Peyer's patch (tissue), 4 donors: ENCODE measurements around the gene ACTL10. TPM values are rescaled to one million over a fixed set of nuclear protein-coding genes. Genes with fewer than 3 reads are reported as not detected.
"Not testable (repeated sequence)": the region's sequence is repeated elsewhere in the genome, so short reads cannot be mapped to it uniquely, and the experiment has no call there.

Experiments used
- DNase-seq, 3 donors: peaks; one replicate each; pipeline ENCODE4 v3.0.0-alpha.2; 2017 to 2019
- H3K27ac ChIP-seq, 4 donors: fragments of 200-600 bp; sonication (generic); one replicate each; pipeline ENCODE4 v1.5.1; 2016 to 2019
- H3K27me3 ChIP-seq, 2 donors: fragments of 200-600 bp; sonication (generic); one replicate each; pipeline ENCODE4 v1.5.1; 2019
- H3K36me3 ChIP-seq, 3 donors: fragments of 200-600 bp; sonication (generic); one replicate each; pipeline ENCODE4 v1.5.1; 2016 to 2019
- H3K4me1 ChIP-seq, 4 donors: fragments of 200-600 bp; sonication (generic); one replicate each; pipeline ENCODE4 v1.5.1; 2016 to 2019
- H3K4me3 ChIP-seq, 4 donors: fragments of 200-600 bp; sonication (generic); 1 replicate in 3 of 4; 2 replicates in 1 of 4; pipeline ENCODE4 v1.5.1; 2016 to 2019; ENCODE audit warnings: mild to moderate bottlenecking in 1 of 4
- H3K9me3 ChIP-seq, 4 donors: fragments of 200-600 bp; sonication (generic); one replicate each; pipeline ENCODE4 v1.5.1; 2016 to 2019; ENCODE audit warnings: mild to moderate bottlenecking in 1 of 4
- POLR2A ChIP-seq, 2 donors: fragments of 450-650 bp; IDR thresholded peaks; one replicate each; pipeline ENCODE4 v1.5.1; 2017; ENCODE audit warnings: antibody characterized with exemption in 2 of 2, mild to moderate bottlenecking in 2 of 2, moderate library complexity in 2 of 2
- total RNA-seq, 4 donors: library from RNA; depleted of rRNA; stranded (reverse); fragments of >200 nt; gene quantifications; one replicate each; pipeline ENCODE4 v1.1.0, GENCODE V29; 2016
- TF ChIP-seq, protein P1 (sequence below), 6 experiments: fragments of 450-650 bp in 4 of 6; fragments of 200-600 bp in 2 of 6; sonication (generic) in 1 of 6; IDR thresholded peaks; one replicate each; pipeline ENCODE4 v1.5.1; 2017 to 2019; ENCODE audit warnings: antibody characterized with exemption in 6 of 6, mild to moderate bottlenecking in 3 of 6, moderate library complexity in 1 of 6

The ACTL10 gene
- total RNA-seq, 4 donors from 2014 or later: 1.2 to 3.1 (median 2.5) TPM; not detected in 1

DNA sequence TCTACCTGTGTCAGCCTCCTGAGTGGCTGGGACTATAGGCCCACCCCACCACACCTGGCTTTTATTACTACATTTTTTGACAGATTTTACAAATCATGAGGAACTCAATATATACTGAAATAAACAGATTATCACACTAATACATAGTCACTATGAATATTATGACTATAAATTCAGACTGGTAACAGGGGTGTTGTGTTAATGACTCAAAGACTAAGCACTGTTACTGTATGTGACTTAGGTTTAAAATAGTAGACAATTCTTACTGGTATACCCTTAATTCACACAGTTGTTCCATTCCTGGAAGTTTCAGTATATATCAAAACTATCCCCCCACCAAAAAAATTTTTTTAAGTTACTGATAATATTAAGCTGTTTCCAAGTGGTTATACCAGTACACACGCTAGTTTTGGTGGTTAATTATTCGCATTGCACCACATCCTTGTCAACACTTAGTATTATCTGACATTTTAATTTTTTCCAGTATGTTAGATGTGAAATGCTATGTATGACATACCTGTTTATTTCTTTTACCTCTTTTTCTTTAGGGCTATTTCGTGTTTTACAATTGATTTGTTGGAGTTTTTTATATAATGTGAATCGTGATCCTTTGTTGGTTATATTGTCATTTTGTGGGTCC lies 39.0 kb upstream of the ACTL10 start:
- no peak for DNase-seq
- peaks cover 0 to 92% (median 0%) of the 10 kb centered on the region in 3 donors for H3K36me3 ChIP-seq

DNA sequence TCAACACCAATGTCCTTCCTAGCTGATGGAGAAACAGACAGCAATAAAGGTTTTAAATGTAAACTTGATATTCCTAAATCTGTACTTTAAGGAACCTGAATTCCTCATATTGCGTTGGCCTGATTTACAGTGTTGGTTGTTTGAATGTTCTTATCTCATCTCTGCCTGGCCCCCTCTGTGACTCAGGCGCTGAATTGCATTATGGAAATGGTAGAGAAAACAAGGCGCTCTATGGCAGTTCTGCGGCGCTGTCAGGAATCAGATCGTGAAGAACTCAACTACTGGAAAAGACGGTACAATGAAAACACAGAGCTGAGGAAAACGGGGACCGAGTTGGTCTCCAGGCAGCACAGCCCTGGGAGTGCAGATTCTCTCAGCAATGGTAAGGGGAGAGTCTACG lies 37.2 kb upstream of the ACTL10 start:
- H3K27me3 ChIP-seq: no peaks in the 10 kb centered on the region
- no peak for DNase-seq
- TF ChIP-seq, protein P1, sequence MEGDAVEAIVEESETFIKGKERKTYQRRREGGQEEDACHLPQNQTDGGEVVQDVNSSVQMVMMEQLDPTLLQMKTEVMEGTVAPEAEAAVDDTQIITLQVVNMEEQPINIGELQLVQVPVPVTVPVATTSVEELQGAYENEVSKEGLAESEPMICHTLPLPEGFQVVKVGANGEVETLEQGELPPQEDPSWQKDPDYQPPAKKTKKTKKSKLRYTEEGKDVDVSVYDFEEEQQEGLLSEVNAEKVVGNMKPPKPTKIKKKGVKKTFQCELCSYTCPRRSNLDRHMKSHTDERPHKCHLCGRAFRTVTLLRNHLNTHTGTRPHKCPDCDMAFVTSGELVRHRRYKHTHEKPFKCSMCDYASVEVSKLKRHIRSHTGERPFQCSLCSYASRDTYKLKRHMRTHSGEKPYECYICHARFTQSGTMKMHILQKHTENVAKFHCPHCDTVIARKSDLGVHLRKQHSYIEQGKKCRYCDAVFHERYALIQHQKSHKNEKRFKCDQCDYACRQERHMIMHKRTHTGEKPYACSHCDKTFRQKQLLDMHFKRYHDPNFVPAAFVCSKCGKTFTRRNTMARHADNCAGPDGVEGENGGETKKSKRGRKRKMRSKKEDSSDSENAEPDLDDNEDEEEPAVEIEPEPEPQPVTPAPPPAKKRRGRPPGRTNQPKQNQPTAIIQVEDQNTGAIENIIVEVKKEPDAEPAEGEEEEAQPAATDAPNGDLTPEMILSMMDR (IDR thresholded peaks at IDR 0.05): no peak
- TF ChIP-seq POLR2A (IDR thresholded peaks at IDR 0.05): no peak
- peaks cover 0 to 90% (median 0%) of the 10 kb centered on the region in 3 donors for H3K36me3 ChIP-seq
- no peaks in the 10 kb centered on the region for H3K9me3 ChIP-seq
- no peak overlapping the region for H3K27ac ChIP-seq
- no peak overlapping the region for H3K4me3 ChIP-seq
- H3K4me1 ChIP-seq: no peaks in the 10 kb centered on the region

More for the DNA sequence above, 39.0 kb upstream of the ACTL10 start:
- no peak overlapping the region for H3K4me3 ChIP-seq
- no peaks in the 10 kb centered on the region for H3K9me3 ChIP-seq
- H3K4me1 ChIP-seq: no peaks in the 10 kb centered on the region
- no peaks in the 10 kb centered on the region for H3K27me3 ChIP-seq
- H3K27ac ChIP-seq: no peak overlapping the region
- no peak for TF ChIP-seq POLR2A (IDR thresholded peaks at IDR 0.05)
- TF ChIP-seq, protein P1 (IDR thresholded peaks at IDR 0.05): no peak

DNA sequence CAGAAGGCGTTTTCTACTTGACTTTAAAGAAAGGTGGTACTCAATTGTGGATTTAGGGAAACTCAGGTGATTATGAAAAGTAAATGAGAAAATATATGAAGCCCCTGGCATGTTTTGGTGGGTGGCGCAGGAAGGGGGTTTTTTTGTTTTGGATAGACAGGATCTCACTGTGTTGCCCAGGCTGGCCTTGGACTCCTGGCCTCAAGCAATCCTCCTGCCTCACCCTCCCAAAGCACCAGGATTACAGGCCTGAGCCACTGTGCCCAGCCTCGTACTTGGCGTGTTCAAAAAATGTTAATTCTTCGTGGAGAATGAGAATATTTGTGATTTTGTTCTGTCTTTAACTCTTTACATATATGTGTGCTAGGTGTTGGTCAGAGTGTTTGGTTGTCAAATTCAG lies 36.8 kb upstream of the ACTL10 start:
- H3K9me3 ChIP-seq: no peaks in the 10 kb centered on the region
- no peak for DNase-seq
- H3K36me3 ChIP-seq: peaks cover 0 to 86% (median 0%) of the 10 kb centered on the region in 3 donors
- H3K27ac ChIP-seq: no peak overlapping the region
- no peaks in the 10 kb centered on the region for H3K27me3 ChIP-seq
- no peaks in the 10 kb centered on the region for H3K4me1 ChIP-seq
- H3K4me3 ChIP-seq: no peak overlapping the region
- no peak for TF ChIP-seq POLR2A (IDR thresholded peaks at IDR 0.05)
- TF ChIP-seq, protein P1 (IDR thresholded peaks at IDR 0.05): no peak

DNA sequence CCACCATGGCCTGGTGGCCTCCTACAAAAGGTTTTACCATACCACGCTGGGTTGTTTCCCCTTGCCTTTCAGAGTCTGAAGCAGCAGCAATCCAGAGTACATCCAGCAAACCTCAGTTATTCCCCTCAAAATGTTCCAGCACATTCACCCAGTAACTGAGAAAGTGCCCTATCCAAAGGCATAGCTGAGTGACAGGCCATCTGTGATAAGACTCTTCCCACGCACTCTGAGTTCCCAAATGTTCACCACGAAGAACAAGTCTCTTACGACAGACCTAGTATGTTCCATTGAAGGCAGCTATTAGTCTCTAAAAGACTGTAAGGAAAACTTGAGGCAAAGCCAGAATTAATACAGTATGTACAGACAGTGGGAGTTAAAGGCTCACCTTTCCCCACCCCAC lies 36.2 kb upstream of the ACTL10 start:
- Histone ChIP-seq H3K27ac (no peak overlapping the region), H3K4me1 (no peaks in the 10 kb centered on the region), H3K27me3 (no peaks in the 10 kb centered on the region), H3K36me3 (peaks cover 0 to 85% (median 0%) of the 10 kb centered on the region in 3 donors), H3K9me3 (no peaks in the 10 kb centered on the region), H3K4me3 (no peak overlapping the region)
- no peak for DNase-seq
- TF ChIP-seq POLR2A (IDR thresholded peaks at IDR 0.05): no peak
- TF ChIP-seq, protein P1 (IDR thresholded peaks at IDR 0.05): no peak

DNA sequence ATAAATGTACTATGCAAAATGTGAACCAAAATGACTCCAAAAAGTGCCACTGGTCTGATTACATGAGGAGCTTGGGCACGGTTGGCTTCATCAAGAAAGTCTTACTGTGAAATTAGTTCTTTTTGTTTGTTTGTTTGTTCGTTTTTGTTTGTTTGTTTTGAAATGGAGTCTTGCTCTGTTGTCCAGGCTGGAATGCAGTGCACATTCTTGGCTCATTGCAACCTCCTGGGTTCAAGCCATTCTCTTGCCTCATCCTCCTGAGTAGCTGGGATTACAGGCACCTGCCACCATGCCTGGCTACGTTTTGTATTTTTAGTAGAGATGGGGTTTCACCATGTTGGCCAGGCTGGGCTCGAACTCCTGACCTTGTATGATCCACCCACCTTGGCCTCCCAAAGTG lies 34.8 kb upstream of the ACTL10 start:
- not testable (repeated sequence) for H3K4me3 ChIP-seq, DNase-seq, H3K9me3 ChIP-seq, H3K4me1 ChIP-seq, H3K27me3 ChIP-seq, H3K27ac ChIP-seq
- H3K36me3 ChIP-seq: peaks cover 0 to 83% (median 0%) of the 10 kb centered on the region in 3 donors

DNA sequence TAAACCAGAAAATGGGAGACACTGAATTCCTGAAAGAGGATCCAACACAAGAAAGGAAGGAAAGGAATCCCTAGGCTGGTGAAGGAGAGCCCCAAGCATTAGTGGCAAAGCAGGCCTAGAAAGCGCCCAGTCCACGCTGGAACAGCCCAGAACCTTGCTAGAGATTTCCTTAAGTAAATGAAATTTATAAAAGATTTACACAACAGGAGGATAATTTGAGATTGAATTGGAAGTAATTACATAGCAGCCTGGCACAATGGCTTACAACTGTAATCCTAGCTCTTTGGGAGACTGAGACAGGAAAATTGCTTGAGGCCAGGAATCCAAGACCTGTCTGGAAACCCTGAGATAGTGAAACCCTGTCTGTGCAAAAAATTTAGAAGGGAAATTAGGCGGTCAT lies 31.4 kb upstream of the ACTL10 start:
- TF ChIP-seq POLR2A (IDR thresholded peaks at IDR 0.05): no peak
- TF ChIP-seq, protein P1 (IDR thresholded peaks at IDR 0.05): no peak
- Histone ChIP-seq H3K4me3 (no peak overlapping the region), H3K27me3 (no peaks in the 10 kb centered on the region), H3K27ac (no peak overlapping the region), H3K4me1 (no peaks in the 10 kb centered on the region), H3K9me3 (no peaks in the 10 kb centered on the region), H3K36me3 (peaks cover 0 to 76% (median 0%) of the 10 kb centered on the region in 3 donors)
- DNase-seq: no peak
